ENCODE data around the gene FAM200B.

The FAM200B gene

DNA sequence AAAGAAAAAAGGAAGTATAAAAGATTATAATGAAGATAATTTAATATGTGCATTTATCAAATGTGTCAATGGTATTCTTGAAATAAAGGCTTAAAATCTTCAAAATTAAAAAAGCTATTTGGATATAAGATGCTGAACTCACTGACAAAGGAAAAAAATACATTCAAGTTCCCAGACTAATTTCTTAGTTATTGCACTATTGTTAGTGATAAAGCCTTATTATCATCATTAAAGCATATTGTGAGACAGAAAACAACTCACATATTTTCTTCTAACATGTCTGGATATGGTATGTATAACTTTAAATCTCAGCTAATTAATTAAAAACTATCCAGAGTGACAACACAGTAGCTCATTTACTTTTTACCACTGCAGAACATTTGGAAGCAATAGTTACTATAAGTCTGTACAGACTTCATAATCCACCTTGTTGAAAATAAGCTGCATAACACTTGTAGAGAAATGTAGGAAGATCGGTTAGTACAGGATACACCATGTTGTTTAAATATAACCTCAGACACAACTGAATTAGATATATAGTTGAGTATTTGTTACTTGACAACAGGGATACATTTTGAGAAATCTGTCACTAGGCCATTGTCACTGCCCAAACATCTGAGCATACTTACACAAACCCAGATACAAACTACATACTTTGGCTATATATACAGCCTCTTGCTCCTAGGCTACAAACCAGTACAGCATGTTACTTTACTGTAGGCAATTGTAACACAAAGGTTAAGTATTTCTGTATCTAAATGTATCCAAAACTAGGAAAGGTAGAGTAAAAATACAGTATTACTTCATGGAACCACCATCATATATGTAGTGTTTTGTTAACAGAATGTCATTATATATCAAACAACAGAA is 12.8 kb upstream of the FAM200B start:
- DNase-seq: no peak

DNA sequence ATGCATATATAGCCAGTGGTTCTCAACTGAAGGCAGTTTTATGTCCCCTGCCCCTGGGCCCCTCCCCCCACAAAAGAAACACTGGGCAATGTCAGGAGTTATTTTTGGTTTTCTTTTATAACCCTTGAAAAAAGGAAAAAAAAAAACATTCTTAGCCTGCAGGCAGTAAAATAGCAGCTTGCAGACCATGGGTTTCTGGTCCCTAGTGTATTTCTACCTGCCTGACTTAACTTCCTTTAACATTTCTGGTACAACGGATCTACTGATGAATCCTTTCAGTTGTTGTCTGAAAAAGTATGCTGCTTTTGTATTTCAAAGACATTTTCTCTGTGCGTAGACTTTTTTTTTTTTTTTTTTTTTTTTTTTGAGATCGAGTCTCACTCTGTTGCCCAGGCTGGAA is 11.1 kb upstream of the FAM200B start:
- DNase-seq: no peak

DNA sequence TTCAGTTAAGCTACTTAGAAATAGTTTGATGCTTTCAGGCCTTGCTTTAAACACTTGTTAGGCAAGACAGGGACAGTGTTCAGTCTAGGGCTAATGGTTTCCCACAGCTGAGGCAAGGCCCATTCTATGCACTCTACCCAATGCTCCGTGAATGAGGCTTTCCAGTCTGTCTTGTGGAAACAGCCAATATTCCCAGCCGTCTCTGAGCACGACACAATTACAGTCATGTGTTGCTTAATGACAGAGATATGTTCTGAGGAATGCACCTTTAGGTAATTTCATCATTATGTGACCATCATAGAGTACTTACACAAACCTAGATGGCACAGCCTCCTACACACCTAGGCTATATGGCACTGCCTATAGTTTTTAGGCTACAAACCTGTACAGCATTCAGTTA is 9.5 kb upstream of the FAM200B start:
- no peak for DNase-seq

- no peak for DNase-seq
Measured at GRCh38 chr4:15673337-15673736, 8.3 kb upstream of the FAM200B start.

GRCh38 chr4:15674046-15674445 is 7.6 kb upstream of the FAM200B start:
- no peak for DNase-seq

DNA sequence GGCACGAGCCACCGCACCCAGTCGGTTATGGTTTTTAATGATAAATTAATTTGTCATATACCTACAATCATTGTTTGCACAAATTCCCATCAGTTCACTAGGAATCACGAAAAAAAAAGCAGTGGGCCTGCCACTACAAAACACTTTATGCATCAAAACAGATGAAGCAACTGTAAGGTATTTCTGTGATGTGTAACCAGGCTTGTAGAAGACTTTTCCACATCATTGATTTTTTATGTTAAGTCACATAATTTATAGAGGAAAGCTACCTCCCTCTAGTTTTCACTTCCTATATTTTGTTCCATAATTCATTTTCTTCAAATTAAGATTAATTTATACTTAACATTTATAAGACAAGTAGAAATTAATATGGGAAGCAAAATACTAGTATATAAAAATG is 6.7 kb upstream of the FAM200B start:
- no peak for DNase-seq

GRCh38 chr4:15675356-15675755 is 6.3 kb upstream of the FAM200B start:
- DNase-seq: no peak

- no peak for DNase-seq
Measured at GRCh38 chr4:15676039-15676438, 5.6 kb upstream of the FAM200B start.

- DNase-seq: no peak
Measured at GRCh38 chr4:15676899-15677298, 4.7 kb upstream of the FAM200B start.

DNA sequence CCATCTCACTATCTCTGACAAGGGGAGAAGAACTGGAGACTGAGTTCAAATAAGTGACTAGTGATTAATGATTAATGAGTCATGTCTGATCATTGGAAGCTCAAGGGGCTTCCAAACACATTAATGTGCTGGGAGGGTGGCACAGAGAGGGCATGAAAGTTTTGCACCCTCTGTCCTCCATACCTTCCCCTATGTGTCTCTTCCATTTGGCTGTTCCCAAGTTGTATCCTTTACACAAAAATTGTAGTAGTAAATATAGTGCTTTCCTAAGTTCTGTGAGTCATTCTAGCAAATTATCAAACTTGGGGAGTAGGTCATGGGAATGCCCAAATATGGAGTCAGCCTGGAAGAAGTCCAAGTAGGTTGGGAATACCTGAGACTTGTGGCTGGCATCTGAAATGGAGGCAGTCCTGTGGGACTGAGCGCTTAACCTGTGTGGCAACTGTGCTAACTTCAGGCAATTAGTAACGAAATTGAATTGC is 4.1 kb upstream of the FAM200B start:
- peak in 1 of 2 experiments; percentile 56 for DNase-seq

- no peak for DNase-seq
Measured at GRCh38 chr4:15681067-15681371, 608 bp upstream of the FAM200B start.

DNA sequence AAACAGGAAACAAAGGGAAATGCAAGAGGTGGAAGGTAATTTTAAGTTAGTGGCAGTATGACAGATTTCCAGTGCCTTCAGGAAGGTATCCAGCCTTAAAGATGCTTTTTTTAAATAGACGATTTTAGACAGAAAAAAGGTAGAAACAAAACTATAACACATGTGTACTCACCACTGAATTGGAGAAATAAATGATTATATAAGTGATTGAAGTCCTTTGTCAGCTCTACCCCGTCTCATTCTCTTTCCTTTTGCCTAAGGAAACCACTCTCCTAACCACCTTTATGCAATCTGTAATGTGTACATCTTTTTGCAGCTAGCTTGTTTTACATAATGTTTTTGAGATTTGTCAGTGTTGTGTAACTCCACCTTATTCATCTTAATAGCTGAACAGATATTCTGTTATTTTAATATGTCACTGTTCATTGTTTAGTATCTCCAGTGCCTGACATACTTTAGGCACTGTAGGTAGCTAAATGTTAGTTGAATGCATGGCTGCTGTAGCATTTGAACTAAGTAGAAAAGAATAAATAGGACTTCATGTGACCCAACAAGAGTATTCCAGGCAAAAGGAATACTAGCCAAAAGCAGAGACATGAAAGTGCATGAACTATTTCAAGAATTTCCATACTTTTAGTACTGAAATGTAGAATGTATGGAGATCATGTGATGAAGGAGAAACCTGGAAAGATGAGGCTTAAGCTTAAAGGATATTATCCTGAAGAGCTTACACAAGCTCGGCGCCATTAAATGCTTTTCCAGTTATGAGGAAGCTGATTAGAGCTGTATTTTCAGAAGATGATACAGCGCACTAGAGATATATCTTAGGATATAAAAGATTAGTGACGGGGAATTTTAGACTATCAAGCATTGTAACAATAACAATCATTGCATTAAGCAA is 865 bp downstream of the FAM200B start:
- no peak for DNase-seq

- peak in 1 of 2 experiments; percentile 38 for DNase-seq
Measured at GRCh38 chr4:15683143-15683495, 1.5 kb downstream of the FAM200B start.

GRCh38 chr4:15684498-15684897 is 2.9 kb downstream of the FAM200B start:
- no peak for DNase-seq

- no peak for DNase-seq
Measured at GRCh38 chr4:15688051-15688450, 6.4 kb downstream of the FAM200B start.

- DNase-seq: no peak
Measured at GRCh38 chr4:15689540-15689939, 7.9 kb downstream of the FAM200B start.

- DNase-seq: peak; percentile 92 to 96
Measured at GRCh38 chr4:15690020-15690809, 8.6 kb downstream of the FAM200B start.

DNA sequence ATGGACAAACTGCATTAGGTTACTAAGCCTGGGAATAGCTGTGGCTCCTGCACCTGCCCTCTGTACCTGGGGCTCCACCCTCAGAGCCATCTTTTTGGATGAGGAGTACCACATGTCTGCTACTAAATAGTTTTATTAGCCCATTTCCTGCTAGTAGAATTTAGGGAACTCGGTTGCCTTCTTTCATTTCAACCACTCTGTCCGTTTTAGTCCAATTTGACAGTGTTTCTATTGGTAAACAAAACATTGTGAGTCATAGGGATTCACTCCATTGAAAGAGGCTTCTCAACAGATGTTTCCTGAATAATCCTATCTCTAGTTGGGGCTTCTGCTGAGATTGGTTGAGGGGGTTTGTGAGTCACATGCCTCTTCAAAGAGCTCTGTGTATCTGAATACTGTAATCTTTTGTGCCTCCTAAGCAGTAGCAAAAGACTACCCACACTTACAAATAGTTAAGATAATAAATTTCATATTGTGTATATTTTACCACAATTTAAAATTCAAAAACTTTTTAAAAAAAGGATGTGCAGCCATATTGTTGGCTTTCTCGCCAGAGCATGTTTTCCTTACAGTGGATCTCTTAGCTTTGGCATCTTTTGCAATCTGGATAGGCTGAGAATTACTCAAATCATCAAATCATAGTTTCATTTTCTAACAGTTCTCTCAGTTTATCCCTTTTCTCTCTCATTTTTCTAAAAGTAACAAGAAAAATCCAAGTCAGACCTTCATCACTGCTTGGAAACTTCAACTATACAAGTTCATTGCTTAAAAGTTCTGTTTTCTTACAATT is 9.9 kb downstream of the FAM200B start:
- peak; percentile 18 to 64 for DNase-seq

DNA sequence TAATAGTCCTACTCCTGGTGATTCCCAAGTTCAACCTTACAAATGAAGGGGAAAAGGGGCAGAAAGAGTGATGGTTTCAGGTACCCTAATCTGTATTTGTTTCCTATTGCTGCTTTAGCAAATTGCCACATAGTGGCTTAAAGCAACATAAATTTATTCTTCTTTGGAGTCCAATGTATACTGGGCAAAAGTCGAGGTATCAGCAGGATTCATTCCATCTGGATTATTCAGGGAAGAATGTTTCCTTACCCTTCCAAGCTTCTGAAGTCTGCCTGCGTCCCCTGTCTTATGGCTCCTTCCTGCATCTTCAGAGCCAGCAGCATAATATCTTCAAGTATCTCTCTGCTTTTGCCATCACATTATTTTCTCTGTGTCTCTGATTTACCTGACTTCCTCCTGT is 11.0 kb downstream of the FAM200B start:
- no peak for DNase-seq

- no peak for DNase-seq
Measured at GRCh38 chr4:15694431-15694830, 12.8 kb downstream of the FAM200B start.

- DNase-seq: peak; percentile 85 to 91
Measured at GRCh38 chr4:15695240-15695699, 13.6 kb downstream of the FAM200B start.

- DNase-seq: no peak
Measured at GRCh38 chr4:15695729-15696128, 14.1 kb downstream of the FAM200B start.

Data from SW 1271 (cell line).